Measurements from ENCODE around the gene MAP3K7CL.
A peak's percentile ranks its signal among the peaks of the same experiment; 100 is the strongest.
"Not testable (repeated sequence)": the region's sequence is repeated elsewhere in the genome, so short reads cannot be mapped to it uniquely, and the experiment has no call there.

The MAP3K7CL gene

GRCh38 chr21:29135481-29135880 lies 5.0 kb downstream of the MAP3K7CL start:
- no peak for DNase-seq

- no peak for DNase-seq
Measured at GRCh38 chr21:29136033-29136432, 5.6 kb downstream of the MAP3K7CL start.

- DNase-seq = peak in 1 of 2 experiments; percentile 10
Measured at GRCh38 chr21:29144736-29145353, 14.4 kb downstream of the MAP3K7CL start.

- peak; percentile 62 to 90 for DNase-seq
Measured at GRCh38 chr21:29145354-29145782, 14.9 kb downstream of the MAP3K7CL start.

GRCh38 chr21:29145852-29146453 lies 15.5 kb downstream of the MAP3K7CL start:
- no peak for DNase-seq

- no peak for DNase-seq
Measured at GRCh38 chr21:29146726-29147125, 16.3 kb downstream of the MAP3K7CL start.

GRCh38 chr21:29148530-29148929 lies 18.1 kb downstream of the MAP3K7CL start:
- no peak for DNase-seq

GRCh38 chr21:29149808-29150425 lies 19.5 kb downstream of the MAP3K7CL start:
- DNase-seq = no peak

GRCh38 chr21:29151931-29152330 lies 21.5 kb downstream of the MAP3K7CL start:
- no peak for DNase-seq

GRCh38 chr21:29152916-29153315 lies 22.5 kb downstream of the MAP3K7CL start:
- no peak for DNase-seq

- DNase-seq = no peak
Measured at GRCh38 chr21:29154270-29154669, 23.8 kb downstream of the MAP3K7CL start.

- no peak for DNase-seq
Measured at GRCh38 chr21:29155118-29155932, 24.9 kb downstream of the MAP3K7CL start.

- DNase-seq = no peak
Measured at GRCh38 chr21:29155933-29156260, 25.5 kb downstream of the MAP3K7CL start.

GRCh38 chr21:29157080-29157479 lies 26.6 kb downstream of the MAP3K7CL start:
- DNase-seq = no peak

- no peak for DNase-seq
Measured at GRCh38 chr21:29159842-29160241, 29.4 kb downstream of the MAP3K7CL start.

GRCh38 chr21:29162825-29163224 lies 32.4 kb downstream of the MAP3K7CL start:
- not testable (repeated sequence) for DNase-seq

- no peak for DNase-seq
Measured at GRCh38 chr21:29163341-29164115, 33.1 kb downstream of the MAP3K7CL start.

- peak in 1 of 2 experiments; percentile 63 for DNase-seq
Measured at GRCh38 chr21:29164323-29164942, 34.0 kb downstream of the MAP3K7CL start.

- DNase-seq = no peak
Measured at GRCh38 chr21:29166323-29166722, 35.9 kb downstream of the MAP3K7CL start.

GRCh38 chr21:29166853-29167252 lies 36.4 kb downstream of the MAP3K7CL start:
- no peak for DNase-seq

- DNase-seq = not testable (repeated sequence)
Measured at GRCh38 chr21:29167481-29167880, 37.0 kb downstream of the MAP3K7CL start.

GRCh38 chr21:29168891-29169315 lies 38.5 kb downstream of the MAP3K7CL start:
- DNase-seq = peak in 1 of 2 experiments; percentile 20
